HuH-7 (cell line): ENCODE results near the gene F2.
A peak's percentile ranks its signal among the peaks of the same experiment; 100 is the strongest.
"Not testable (repeated sequence)": the region's sequence is repeated elsewhere in the genome, so short reads cannot be mapped to it uniquely, and the experiment has no call there.

ENCODE experiments used
- DNase-seq: peaks from one replicate; pipeline ENCODE4 v3.0.0; 2011; ENCODE audit warnings: low spot score

The F2 gene

GRCh38 chr11:46719048-46719542 is at the start of gene F2:
TSS of gene F2 (plus strand) at chr11:46719213. CDS start at chr11:46719236, 23 bp downstream.
- DNase-seq = peak; percentile 84

GRCh38 chr11:46669711-46670139 is 49.3 kb upstream of the F2 start:
- DNase-seq = peak; percentile 63

DNA sequence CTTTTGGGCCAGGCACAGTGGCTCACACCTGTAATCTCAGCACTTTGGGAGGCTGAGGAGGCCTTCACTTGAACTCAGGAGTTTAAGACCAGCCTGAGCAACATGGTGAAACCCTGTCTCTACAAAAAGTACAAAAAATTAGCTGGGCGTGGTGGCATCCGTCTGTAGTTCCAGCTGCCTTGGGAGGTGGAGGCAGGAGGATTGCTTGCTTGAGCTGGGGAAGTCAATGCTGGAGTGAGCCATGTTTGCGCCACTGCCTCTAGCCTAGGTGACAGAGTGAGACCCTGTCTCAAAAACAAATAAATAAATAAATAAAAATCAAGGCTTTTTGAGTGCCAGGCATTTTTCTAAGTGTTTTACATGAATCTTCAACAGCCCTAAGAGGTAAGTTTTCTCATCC is 48.5 kb upstream of the F2 start:
- not testable (repeated sequence) for DNase-seq

GRCh38 chr11:46671958-46672315 is 47.1 kb upstream of the F2 start:
- no peak for DNase-seq

GRCh38 chr11:46672381-46672839 is 46.6 kb upstream of the F2 start:
- no peak for DNase-seq

DNA sequence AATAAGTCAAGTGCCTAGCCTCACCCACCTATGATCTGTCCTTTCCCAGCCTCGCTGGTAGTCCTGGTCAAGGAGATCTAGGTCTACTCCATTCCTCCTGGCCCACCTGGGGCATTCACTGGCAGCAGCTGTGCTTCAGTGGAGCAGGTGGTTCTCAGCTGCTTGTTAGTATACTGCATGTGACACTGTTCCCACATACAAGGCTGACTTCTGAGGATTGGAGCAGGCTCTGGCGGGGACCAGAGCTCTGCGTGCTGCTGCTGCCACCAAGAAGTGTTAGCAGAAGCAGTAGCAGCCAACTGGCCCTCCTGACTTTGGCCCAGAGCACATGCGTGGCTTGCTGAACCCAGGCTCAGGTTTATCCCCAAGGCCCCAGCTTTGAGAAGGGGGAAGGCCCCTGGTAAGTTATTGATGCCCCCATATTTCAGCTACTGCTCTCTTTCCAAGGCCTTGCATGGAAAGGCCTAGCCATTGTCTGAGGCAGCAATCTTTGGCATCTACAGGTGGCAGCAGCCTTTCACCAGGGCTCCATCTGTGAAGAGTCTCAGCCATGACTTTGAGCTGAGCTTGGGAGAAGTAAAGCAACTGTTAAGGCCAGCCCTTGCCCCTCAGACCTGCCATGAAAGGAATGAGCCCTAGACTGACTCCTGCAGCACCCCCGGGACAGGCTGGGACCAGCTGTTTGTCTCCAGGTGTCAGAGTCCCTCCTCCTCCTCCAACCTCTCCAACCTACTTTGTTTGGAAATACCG is 45.1 kb upstream of the F2 start:
- DNase-seq = no peak

- DNase-seq = peak; percentile 84
Measured at GRCh38 chr11:46674463-46675287, 44.3 kb upstream of the F2 start.

DNA sequence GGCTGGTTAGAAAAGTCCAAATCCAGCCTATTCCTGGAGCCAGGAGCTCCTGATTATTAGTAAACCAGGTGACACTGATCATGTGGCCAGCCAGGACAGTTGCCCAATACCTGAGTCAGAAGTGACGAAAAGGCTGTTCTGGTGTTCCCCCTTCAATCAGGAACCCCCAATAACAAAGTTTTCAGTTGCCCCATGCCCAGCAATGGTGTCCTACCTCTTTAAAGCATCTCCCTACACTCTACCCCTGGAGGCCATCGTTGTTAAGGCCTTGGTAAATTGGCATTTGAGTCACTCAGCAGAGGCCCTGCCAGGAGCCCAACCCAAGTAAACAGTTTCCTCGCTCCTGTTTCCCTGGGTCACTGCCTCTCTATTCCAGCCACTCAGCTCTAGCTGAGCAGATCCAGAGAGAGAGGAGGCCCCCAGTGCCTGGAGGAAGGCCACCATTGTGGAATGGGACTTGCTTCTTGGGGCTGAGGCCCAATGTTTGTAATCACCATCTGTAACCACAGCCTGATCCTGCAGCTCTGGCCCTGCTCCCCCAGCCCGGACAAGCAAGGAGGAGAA is 43.6 kb upstream of the F2 start:
- DNase-seq = peak; percentile 45

DNA sequence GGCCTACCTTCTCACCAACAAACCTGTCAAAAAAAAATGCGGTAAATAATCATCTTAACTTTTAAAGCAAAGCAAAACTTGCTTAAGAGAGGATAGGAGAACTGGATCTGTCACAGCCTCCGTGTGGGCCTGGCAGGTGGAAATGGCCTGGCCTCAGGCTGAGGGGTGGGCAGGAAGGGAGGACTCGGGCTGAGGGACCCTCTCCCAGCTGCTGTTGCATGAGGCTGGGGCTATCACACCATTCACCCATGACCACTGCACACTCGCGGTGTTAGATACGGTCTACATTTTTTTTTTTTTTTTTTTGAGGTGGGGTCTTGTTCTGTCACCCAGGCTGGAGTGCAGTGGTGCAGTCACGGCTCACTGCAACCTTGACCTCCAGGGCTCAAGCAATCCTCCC is 43.1 kb upstream of the F2 start:
- no peak for DNase-seq

GRCh38 chr11:46676436-46677158 is 42.4 kb upstream of the F2 start:
- DNase-seq = no peak

- no peak for DNase-seq
Measured at GRCh38 chr11:46677169-46677568, 41.8 kb upstream of the F2 start.

DNA sequence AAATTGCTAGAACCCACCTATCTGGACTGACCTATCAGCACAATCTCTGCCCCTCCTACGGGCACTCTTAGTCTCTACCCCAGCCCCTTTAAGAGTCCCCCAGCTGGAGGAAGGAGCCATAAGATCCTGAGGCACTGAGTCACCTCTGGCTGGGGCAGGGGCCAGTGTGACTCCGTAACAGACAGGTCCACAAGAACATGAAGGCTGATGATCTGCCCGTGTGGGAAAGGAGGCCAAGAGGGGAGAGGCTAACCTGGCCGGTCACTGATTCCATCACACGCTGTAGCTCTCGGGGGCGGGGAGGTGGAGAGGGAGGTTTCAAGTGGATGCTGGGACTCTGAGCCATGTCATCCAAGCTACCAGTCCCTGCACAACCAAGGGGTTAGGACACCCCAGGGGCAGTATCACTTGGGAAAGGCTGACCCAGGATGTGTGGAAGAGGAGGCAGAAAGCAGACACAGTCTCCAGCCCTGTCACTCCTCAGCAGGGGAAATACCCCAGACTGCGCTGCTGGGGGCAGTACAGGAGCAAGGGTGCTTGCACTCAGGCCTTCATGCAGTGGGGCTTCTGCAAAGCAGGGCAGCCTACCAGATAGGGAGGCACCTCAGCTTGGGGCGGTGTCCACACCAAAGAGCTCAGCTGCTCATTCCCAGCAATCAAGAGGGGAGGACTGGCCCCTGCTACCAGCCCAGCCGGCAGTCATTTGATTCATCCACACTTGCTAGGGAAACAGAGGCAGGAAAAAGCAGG is 40.8 kb upstream of the F2 start:
- DNase-seq = no peak

- DNase-seq = no peak
Measured at GRCh38 chr11:46678741-46679130, 40.3 kb upstream of the F2 start.

DNA sequence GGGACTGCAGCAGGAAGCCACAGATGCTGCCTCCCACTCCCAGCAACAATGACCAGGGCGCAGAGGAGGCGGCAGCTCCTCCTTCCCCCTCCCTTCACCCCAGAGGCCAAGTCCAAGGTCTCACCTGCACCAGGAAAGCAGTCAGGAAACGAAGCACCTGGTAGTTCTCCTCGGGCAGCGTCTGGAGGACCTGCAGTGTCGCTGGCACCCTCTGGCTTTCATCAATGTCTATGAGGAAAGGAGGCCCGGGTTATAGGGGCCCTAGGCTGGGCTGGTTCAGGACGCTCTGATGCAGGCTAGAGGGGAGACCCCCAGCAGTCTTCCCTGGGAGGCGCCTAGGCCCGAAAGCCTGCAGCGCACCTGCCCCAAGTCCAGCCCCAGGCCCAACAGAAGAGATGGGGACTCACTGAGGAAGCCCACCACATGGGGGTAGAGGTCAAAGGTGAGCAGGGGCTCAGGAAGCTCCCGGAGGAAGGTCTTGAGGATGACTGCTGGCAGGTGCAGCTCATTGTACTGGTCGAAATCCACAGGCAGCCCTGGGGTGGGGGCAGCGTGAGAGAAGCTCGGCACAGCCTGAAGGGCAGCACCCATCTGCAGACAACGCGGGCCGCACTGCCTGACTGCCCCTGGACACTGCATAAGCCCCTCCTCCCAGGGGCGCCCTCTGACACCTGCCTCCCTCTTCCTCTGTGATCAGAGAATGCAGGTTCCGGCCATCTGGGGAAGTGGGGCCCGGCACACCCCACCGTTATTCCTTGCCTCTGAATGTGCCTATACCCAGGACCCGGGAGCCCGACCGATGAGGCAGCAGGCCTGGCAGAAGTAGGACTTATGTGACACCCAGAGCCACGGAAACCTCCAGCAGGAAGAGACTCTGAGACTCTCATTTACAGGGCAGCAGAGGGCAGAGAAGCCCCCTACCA is 39.5 kb upstream of the F2 start:
- DNase-seq = no peak

DNA sequence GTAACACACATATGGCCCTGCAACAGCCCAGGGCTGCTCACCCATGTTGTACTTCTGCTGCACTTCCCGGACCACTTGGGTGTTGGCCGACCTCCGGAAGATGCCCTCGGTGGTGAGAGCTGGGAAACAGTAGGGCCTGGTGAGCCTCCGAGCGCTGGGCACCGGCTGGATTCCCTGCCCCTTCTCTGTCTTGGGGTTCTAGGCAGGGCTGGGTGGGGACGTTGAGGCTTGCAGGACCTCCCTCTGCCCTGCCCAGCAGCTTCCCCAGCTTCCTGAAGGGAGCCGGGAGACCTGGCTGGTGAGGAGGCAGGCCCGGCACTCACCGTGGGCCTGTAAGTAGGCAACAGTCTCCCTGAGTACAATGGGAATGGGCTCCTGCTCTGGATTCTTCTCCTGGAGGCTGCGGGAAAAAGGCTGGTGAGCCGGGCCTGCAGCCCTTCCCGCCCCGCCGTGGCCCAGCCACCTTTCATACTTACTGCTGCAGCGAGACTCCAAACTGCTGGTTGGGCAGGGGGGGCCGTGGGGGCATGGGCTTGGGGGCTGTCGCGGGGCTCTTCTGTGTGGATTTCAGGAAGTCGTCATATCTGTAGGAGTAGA is 38.8 kb upstream of the F2 start:
- no peak for DNase-seq

GRCh38 chr11:46680815-46681214 is 38.2 kb upstream of the F2 start:
- DNase-seq = no peak

- DNase-seq = no peak
Measured at GRCh38 chr11:46681814-46682213, 37.2 kb upstream of the F2 start.

- no peak for DNase-seq
Measured at GRCh38 chr11:46682773-46683752, 36.0 kb upstream of the F2 start.

- DNase-seq = no peak
Measured at GRCh38 chr11:46684367-46684766, 34.6 kb upstream of the F2 start.
